ENCODE results near the gene AUTS2. TPM values are rescaled to one million over a fixed set of nuclear protein-coding genes. Genes with fewer than 3 reads are reported as not detected.

Gene AUTS2
- total RNA-seq, 3 donors from 2014 or later = 31.2 to 67.6 (median 36.5) TPM

- intact Hi-C loops (cut with DNase I, micrococcal nuclease) = no loop called here
- H3K36me3 ChIP-seq (ENCODE audit: low read depth) = no peaks in the 10 kb centered on the region
- no peak for ATAC-seq
- TF ChIP-seq CTCF (IDR thresholded peaks at IDR 0.05) = no peak
- H3K4me3 ChIP-seq = no peak overlapping the region
- peaks cover 20% of the 10 kb centered on the region for H3K9me3 ChIP-seq
- DNase-seq = no peak
- H3K4me1 ChIP-seq (ENCODE audit: low read depth) = peaks cover 5% of the 10 kb centered on the region
These were observed 311.9 kb downstream of the AUTS2 start for GRCh38 chr7:69910150-69910549.

GRCh38 chr7:69911337-69911736 lies 313.1 kb downstream of the AUTS2 start:
- no peak for ATAC-seq

GRCh38 chr7:69912141-69912540 lies 313.9 kb downstream of the AUTS2 start:
- H3K9me3 ChIP-seq = peaks cover 20% of the 10 kb centered on the region
- no peaks in the 10 kb centered on the region for H3K36me3 ChIP-seq (ENCODE audit: low read depth)
- no peak overlapping the region for H3K4me3 ChIP-seq
- intact Hi-C loops (cut with DNase I, micrococcal nuclease) = no loop called here
- DNase-seq = no peak
- H3K4me1 ChIP-seq (ENCODE audit: low read depth) = peaks cover 5% of the 10 kb centered on the region
- TF ChIP-seq CTCF (IDR thresholded peaks at IDR 0.05) = no peak
- ATAC-seq = no peak

More at GRCh38 chr7:69911337-69911736, 313.1 kb downstream of the AUTS2 start:
- peaks cover 5% of the 10 kb centered on the region for H3K4me1 ChIP-seq (ENCODE audit: low read depth)
- no peak for TF ChIP-seq CTCF (IDR thresholded peaks at IDR 0.05)
- intact Hi-C loops (cut with DNase I, micrococcal nuclease) = no loop called here
- H3K4me3 ChIP-seq = no peak overlapping the region
- peaks cover 20% of the 10 kb centered on the region for H3K9me3 ChIP-seq
- no peak for DNase-seq
- H3K36me3 ChIP-seq (ENCODE audit: low read depth) = no peaks in the 10 kb centered on the region

- no peaks in the 10 kb centered on the region for H3K36me3 ChIP-seq (ENCODE audit: low read depth)
- peaks cover 20% of the 10 kb centered on the region for H3K9me3 ChIP-seq
- TF ChIP-seq CTCF (IDR thresholded peaks at IDR 0.05) = no peak
- ATAC-seq (no peak), DNase-seq (no peak)
- no peak overlapping the region for H3K4me3 ChIP-seq
- H3K4me1 ChIP-seq (ENCODE audit: low read depth) = peaks cover 5% of the 10 kb centered on the region
- intact Hi-C loops (cut with DNase I, micrococcal nuclease) = no loop called here
These were observed 314.6 kb downstream of the AUTS2 start for GRCh38 chr7:69912846-69913245.

GRCh38 chr7:69919426-69920111 lies 321.3 kb downstream of the AUTS2 start:
- no peak for TF ChIP-seq CTCF (IDR thresholded peaks at IDR 0.05)
- DNase-seq (no peak), ATAC-seq (no peak)
- no peaks in the 10 kb centered on the region for H3K4me1 ChIP-seq (ENCODE audit: low read depth)
- no peak overlapping the region for H3K4me3 ChIP-seq
- H3K9me3 ChIP-seq = no peaks in the 10 kb centered on the region
- H3K36me3 ChIP-seq (ENCODE audit: low read depth) = no peaks in the 10 kb centered on the region
- intact Hi-C loops (cut with DNase I, micrococcal nuclease) = no loop called here
